GM12873 (cell line): ENCODE measurements around the gene DRC1.

ENCODE experiments used
- TF ChIP-seq, protein P1 (sequence below): IDR thresholded peaks from 2 replicates; pipeline ENCODE4 v1.5.1; 2012; ENCODE audit warnings: low read depth, mild to moderate bottlenecking, moderate library complexity, low read length, control low read depth; ENCODE audit not compliant: insufficient read depth; ENCODE audit errors: missing control alignments

DRC1 gene

GRCh38 chr2:26363958-26364357, 37.8 kb upstream of the DRC1 start:
- TF ChIP-seq, protein P1, sequence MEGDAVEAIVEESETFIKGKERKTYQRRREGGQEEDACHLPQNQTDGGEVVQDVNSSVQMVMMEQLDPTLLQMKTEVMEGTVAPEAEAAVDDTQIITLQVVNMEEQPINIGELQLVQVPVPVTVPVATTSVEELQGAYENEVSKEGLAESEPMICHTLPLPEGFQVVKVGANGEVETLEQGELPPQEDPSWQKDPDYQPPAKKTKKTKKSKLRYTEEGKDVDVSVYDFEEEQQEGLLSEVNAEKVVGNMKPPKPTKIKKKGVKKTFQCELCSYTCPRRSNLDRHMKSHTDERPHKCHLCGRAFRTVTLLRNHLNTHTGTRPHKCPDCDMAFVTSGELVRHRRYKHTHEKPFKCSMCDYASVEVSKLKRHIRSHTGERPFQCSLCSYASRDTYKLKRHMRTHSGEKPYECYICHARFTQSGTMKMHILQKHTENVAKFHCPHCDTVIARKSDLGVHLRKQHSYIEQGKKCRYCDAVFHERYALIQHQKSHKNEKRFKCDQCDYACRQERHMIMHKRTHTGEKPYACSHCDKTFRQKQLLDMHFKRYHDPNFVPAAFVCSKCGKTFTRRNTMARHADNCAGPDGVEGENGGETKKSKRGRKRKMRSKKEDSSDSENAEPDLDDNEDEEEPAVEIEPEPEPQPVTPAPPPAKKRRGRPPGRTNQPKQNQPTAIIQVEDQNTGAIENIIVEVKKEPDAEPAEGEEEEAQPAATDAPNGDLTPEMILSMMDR, result no peak

DNA sequence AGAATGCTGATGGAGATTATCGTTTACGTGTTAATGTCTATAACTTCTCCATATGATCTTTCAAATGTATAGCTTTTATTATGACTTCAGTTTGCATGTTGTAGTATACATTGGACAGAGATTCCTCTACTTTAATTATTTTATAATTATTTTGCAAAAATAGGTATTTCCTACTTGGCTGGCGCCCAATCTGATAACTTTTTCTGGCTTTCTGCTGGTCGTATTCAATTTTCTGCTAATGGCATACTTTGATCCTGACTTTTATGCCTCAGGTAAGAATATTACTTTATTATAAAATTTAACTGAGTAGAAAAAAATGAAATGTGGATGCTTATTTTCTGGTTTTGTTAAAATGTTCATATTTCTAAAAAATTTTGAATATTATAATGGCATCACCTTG, 37.1 kb upstream of the DRC1 start:
- TF ChIP-seq, protein P1, result no peak

GRCh38 chr2:26366957-26367356, 34.8 kb upstream of the DRC1 start:
- TF ChIP-seq, protein P1, result no peak

GRCh38 chr2:26376799-26377198, 24.9 kb upstream of the DRC1 start:
- TF ChIP-seq, protein P1, result no peak

DNA sequence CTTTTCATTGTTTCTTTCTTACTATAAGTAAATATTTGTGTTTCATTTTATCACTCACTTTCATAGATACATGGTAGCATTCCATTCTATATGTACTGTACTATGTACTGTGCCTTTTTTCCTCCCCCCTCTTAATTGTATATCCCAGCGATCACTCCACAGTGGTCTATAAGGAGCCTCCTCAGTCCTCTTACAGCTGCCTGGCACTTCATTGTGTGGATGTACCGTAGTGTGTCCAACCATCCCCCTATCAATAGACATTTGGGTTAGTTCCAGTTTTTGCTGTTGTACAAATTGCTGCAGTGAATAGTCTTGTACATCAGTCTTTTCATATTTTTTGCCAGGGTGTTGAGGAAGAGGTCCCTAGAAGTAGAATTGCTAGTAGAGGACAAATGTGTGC, 21.4 kb upstream of the DRC1 start:
- TF ChIP-seq, protein P1, result no peak

GRCh38 chr2:26382564-26382963, 19.2 kb upstream of the DRC1 start:
- TF ChIP-seq, protein P1, result no peak

GRCh38 chr2:26384183-26384582, 17.5 kb upstream of the DRC1 start:
- TF ChIP-seq, protein P1, result no peak
